GM18526 (cell line): Measurements from ENCODE around the gene CAMTA1.

Experiments used
- POLR2A ChIP-seq: IDR thresholded peaks from 3 replicates; pipeline ENCODE4 v1.6.1; 2011; ENCODE audit not compliant: insufficient read length; ENCODE audit errors: extremely low read depth

Gene CAMTA1

DNA sequence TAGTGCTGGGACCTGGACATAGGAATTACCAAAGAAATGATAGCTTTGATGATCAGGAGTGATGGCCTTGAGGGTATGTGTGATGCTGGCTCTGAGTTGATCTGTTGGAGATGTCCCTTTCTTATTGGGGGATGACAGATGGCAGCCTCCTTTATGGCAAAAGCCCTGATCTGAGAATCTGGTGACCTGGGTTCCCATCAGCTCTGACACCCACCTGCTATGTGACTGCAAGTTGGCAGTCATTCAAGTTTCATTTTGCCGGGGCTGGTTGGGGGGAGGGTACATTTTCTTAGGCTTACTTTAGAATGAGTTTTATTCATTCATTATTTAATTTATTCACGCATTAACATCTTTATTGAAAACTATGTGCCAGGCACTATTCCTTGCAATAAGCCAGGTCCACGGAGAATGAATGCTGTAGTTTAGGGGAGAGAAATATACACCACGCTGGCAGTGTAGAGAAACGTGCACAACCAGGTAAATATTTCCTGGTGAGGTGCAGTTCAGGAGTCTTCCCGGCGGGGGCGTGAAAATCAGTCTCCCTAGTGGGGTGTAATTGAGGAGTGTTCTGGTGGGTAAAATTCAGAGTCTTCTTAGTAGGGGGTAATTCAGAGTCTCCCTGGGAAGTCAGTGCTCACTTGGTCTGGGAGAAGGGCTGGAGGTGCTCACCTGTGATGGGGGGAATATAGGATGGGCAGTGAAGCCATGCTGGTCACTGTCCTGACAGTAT is 401.3 kb downstream of the CAMTA1 start:
- TF ChIP-seq POLR2A = no peak

DNA sequence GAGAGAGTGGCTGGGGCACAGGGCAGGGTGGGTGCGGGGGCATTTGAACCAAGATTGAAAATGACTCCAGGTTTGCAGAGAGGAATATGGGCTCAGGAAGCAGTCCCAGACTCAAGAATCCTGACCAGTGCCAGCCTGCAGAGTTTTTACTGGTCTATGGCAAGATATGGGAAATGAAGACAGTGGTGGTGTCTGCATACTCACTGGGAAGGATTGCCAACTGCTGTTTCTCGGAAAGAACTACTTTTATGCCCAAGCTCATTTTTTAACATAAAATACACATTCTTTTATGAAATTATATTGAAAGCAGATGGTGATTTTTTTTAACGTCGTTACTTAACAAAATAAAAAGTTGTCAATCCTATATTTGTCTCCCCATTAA is 401.8 kb downstream of the CAMTA1 start:
- TF ChIP-seq POLR2A = no peak

DNA sequence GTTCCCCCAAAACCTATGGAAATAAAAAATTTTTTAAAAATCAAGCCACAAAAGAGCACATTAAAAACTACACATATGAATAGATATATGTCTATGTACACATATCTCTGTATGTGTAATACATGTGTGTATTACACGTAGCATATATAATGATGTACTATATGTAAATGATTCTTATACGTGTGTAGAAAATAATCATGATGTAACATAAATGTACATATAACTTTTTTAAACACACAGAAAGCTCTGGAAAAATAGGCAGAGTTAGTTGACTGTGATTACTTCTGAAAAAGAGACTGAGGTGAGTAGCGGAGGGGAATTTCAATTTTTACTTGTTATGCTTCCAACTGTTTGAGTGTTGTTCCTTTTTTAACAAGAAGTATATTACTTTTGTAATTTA is 405.0 kb downstream of the CAMTA1 start:
- no peak for TF ChIP-seq POLR2A

DNA sequence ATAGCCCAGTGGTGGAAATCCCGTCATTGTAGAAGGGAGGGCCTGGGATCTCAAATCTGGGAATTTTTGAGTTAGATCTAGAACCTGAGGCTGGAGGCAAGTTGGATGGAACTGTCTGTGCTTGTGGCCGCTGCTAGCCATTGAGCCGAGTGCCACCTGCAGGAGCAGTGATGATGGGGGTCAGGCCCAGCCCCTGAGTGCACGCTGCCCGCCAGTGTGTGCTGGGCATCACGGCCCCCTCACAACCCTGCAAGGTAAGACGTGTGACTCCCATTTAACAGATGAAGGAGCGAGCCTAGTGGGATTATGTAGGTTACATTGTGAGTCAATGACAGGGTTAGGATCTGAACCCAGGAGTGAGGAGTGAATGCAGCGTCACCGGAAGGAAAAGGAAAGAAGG is 407.2 kb downstream of the CAMTA1 start:
- no peak for TF ChIP-seq POLR2A

DNA sequence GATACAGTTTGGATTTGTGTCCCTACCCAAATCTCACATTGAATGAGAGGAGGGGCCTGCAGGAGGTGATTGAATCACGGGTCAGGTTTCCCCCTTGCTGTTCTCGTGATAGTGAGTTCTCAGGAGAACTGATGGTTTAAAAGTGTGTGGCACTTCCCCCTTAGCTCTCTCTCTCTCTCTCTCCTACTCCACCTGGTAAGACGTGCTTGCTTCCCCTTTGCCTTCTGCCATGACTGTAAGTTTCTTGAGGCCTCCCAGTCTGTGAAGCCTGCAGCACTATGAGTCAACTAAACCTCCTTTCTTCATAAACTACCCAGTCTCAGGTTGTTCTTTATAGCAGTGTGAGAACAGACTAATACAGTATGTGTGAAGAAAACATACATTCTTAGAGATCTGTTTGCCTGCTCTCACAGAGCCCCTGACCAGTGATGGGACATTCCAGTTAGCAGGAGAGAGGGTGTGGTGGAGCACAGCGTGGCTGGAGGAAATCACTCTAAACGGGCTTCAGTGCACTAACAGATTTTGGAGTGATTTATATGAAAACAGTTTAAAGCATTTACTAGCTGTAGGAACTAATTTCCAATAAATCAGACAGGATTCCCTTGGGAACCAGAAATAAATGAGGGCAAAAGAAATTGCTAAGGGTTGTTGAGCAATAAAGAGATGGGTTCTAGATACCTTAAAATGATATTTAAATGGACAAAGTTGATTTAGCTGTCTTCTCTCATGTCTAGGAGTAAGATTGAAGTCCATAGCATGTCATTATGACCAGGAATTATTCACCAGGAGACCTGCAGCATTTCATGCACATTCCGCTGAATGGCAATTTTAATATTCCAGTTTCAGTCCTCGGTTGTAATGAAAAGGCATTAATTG is 411.0 kb downstream of the CAMTA1 start:
- TF ChIP-seq POLR2A = no peak

DNA sequence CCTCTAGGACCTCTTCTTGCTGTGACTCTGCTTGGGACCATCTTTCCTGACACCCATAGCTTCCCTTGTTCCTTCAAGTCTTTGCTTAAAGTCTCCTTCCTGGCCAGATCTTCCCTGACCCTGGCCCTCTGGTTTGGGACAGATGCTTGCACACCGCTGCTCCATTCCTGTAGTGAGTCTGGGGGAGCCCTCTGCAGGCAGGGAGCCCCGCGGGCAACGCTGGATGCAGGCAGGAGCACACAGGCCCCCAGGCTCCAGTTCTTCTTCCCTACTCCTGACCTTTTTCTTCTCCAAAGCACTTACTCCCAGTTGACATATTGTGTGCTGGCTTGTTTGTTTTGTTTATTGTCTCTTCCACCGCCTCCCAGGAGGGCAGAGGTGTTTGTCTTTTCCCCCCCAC is 413.4 kb downstream of the CAMTA1 start:
- TF ChIP-seq POLR2A = no peak

DNA sequence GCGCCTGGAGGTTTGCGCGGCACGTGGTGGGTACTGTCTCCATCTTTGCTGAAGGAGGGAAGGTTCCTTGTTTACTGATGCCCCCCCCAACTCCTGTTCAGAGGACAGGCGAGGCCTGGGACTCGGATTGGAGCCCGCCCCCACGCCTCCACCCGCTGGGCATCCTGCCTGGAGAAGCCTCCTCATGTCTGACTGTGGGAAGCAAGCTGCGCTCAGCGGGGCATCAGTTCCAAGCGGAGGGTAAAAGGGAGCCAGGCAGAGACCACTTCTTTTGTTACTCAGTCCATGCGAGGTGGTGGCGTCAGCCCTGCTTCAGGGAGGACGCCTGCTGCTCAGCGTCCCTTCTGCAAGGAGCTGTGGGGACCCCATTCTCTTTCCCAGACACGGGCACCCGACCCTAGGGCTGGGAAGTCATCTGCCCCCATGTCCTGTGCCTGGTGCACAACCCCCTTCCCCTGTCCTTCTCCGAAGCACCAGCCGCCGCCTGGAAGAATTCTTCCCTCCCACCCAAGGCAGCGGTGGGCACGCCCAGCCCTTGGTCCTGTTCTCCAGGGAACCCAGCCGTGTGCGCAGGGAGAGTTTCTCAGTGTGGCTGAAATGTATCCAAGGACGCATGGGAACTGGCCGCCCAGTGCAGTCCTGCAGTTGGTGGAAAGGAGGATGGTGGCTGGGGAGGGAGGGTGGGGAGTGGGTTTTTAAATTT is 414.0 kb downstream of the CAMTA1 start:
- TF ChIP-seq POLR2A = no peak

DNA sequence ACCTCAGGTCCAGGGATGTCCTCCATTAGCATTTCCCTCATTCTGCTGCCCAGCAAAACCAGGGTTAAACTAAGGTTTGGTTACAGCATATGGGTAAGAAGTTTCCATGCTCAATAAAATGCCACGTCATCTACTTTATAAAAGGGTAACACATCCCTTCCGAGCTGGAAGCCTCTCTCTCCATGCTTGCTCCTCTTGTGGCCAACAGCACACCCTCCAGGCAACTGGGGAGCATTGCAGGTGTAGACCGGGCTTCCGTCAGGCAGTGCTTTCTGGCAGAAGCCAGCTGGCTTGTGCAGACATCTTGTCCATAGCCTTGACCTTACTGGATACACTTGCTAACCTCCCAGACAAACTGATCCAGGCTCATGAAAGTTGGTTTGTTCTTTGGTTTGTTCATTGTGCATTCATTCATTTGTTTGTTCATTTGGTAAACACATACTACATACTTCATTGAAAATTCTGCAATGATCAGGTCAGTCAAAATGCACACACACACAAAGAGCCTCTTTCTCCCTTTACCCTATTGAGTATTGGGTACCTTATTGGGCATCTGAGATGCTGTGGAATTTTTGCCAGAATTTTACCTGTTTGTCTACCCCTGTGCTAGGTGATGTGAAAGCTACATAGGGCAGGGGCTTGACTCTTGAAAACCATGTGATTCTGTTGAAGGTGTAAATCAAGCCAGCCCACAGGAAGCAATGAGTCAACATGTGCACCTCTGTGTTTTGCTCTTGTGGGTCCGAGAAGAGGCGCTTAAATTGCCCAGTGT is 422.8 kb downstream of the CAMTA1 start:
- TF ChIP-seq POLR2A = no peak

DNA sequence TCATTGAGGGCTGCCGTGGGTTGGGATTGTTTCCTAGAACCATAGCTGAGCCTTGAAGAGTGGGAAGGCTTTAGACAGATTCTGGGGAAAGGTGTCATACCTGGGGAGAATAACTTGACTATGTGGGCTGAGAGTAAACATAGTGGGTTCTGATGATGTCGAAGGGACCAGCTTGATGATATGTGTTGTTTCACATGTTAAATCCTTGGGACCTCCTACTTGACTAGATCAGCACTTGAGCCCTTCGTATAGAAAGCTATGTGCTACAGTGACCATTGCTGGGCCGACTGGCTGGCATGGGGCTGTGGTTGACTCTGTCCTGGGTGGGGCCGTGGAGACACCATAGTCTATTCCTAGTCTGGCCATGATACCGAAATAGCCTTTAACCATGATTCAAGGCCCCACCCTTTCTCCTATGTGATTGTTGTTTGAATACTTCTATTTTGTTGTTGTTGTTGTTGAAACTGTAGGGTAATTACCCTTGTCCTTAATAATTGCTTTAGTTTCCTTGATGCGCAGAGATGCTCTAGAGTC is 423.5 kb downstream of the CAMTA1 start:
- TF ChIP-seq POLR2A = no peak

DNA sequence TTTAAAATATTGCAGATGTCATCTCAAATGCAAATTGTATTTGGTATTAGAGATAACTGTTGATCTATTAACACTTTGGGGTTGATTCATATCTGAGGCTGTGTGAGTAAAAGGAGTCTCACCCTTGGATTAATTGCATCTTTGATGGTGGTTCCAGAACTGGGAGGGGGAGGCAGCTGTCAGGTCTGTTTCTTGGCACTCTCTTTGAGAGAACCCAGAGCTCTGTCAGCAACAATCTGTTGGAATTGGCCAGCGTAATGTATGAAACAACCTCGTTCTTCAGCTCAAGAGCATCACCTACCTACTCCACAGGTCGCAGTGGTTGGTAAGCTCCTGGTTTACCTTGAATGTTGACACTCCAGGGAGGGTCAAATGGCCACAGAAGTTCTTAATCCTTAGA is 424.1 kb downstream of the CAMTA1 start:
- no peak for TF ChIP-seq POLR2A

DNA sequence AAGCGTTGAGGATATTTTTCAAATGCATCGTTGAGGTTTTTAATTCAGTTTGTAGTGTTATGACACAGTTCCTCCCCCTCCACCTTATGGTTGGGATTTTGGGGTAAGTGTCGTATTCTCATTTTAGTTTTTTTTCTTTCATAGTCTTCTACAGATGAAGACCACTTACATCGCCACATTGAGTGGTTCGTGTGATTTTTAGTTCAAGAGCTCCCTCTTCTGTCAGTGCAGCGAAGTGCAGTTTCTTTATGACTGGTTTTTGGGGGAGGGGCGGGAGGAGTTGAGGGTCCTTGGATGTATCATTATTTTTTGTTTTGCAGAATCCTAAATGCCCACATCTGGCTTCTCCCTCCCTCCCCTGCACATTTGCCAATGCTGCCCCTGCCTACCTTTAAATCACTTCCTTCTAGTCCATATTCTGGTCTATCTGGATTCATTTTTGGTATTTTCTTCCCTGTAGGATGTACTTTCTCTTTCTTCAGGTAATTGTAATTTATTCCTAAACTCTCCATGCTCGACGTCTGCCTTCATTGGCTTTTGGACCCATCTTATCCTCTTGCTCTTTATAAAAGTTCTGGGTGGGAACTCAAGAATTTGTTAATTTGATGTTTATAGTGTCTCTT is 433.1 kb downstream of the CAMTA1 start:
- TF ChIP-seq POLR2A = no peak

DNA sequence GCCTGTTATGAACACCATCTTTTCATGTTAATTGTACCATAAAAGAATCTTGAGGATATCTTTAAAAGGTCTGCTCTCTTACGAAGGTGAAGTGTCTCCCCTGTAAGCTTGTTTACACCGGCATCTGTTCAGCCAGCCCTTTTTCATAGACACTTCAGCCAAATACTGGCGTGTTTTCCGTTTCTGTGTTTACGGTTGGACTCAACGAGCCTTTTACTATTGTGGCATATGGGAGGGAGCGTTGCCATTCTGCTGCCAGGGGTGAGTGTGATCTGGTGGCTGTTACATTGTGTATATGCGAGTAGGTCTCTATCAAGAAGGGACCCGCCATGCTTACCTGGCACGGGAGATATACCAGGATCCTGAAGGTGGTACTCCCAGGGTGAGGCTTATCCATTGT is 433.8 kb downstream of the CAMTA1 start:
- TF ChIP-seq POLR2A = no peak

DNA sequence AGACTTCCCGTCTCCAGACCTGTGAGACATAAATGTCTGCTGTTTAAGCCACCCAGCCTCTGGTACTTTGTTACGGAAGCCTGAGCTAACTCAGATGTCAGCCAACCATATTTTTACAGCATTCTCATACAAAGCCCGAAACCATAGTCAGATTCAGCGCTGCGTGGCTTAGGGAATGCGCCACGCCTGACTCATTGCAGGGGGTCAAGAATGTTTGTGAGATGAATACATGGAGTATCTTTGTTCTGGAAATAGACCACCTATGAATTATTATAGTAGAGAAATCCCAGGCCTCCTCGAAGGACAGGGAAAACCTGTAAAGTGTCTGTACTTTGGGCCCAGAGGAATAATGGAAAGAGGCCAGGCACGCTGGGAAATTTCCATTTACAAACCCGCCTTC is 434.8 kb downstream of the CAMTA1 start:
- no peak for TF ChIP-seq POLR2A

DNA sequence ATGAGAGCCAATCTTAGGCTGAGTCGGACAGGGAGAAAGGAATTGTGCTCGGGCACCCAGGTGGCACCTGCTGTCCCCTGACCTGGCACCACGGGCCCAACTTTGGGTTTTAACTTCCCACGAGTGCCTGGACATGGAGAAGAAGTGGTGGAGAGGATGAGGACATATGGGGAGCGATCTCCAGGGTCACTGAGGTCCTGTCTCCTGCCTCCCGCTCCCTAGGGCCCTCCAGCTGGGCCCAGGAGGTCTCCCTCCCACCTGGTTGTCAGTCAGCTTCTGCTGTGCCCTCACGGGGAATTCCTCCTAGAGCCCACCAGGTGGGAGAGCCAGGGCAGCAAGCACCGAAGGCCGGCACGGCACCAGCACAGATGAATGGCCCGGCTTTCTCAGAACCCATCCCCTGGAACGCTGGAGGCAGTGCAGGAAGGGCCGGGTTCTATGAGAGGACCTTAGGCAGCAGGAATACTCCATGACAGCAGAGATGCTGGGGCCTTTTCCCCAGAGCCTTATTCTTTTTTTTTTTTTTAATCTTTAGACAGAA is 435.5 kb downstream of the CAMTA1 start:
- TF ChIP-seq POLR2A = no peak
